WTC11 (cell line): ENCODE data around the gene TOMM7.

Source experiments
- CBFB ChIP-seq: sonication (generic); formaldehyde crosslinking; IDR thresholded peaks from 2 replicates; pipeline ENCODE4 v1.8.1; 2022; ENCODE audit warnings: mild to moderate bottlenecking, low read depth, missing genetic modification reagents
- CDX4 ChIP-seq: fragments of 250-450 bp; sonication (Bioruptor Pico); IDR thresholded peaks from 2 replicates; pipeline ENCODE4 v1.9.0; 2021; ENCODE audit warnings: moderate library complexity, mild to moderate bottlenecking, inconsistent platforms, borderline replicate concordance
- CTCF ChIP-seq: fragments of 200-600 bp; IDR thresholded peaks from 2 replicates; pipeline ENCODE4 v1.8.0; 2022; ENCODE audit warnings: antibody characterized with exemption
- ETV6 ChIP-seq: sonication (generic); formaldehyde crosslinking; IDR thresholded peaks from 2 replicates; pipeline ENCODE4 v1.8.1; 2022; ENCODE audit warnings: mild to moderate bottlenecking, missing genetic modification reagents
- FOXK1 ChIP-seq: sonication (generic); formaldehyde crosslinking; IDR thresholded peaks from 2 replicates; pipeline ENCODE4 v1.8.0; 2022; ENCODE audit warnings: mild to moderate bottlenecking, moderate library complexity, missing genetic modification reagents
- GRHL2 ChIP-seq: fragments of 250-450 bp; sonication (Bioruptor Pico); IDR thresholded peaks from 2 replicates; pipeline ENCODE4 v1.8.0; 2022; ENCODE audit warnings: mild to moderate bottlenecking, moderate library complexity; ENCODE audit not compliant: insufficient replicate concordance, severe bottlenecking
- SP1 ChIP-seq: sonication (generic); formaldehyde crosslinking; conservative IDR thresholded peaks from 2 replicates; pipeline ENCODE4 v1.8.1; 2022; ENCODE audit warnings: missing genetic modification reagents
- USF2 ChIP-seq: sonication (generic); formaldehyde crosslinking; IDR thresholded peaks from 2 replicates; pipeline ENCODE4 v1.8.1; 2023; ENCODE audit warnings: mild to moderate bottlenecking, missing genetic modification reagents, moderate library complexity
- ZNF671 ChIP-seq: fragments of 250-450 bp; sonication (Bioruptor Pico); IDR thresholded peaks from 2 replicates; pipeline ENCODE4 v1.8.0; 2021; ENCODE audit warnings: mild to moderate bottlenecking
- TF ChIP-seq, protein P1 (sequence below): sonication (generic); formaldehyde crosslinking; IDR thresholded peaks from 2 replicates; pipeline ENCODE4 v1.8.0; 2023; ENCODE audit warnings: mild to moderate bottlenecking, missing genetic modification reagents
- TF ChIP-seq, protein P2 (sequence below): sonication (generic); formaldehyde crosslinking; IDR thresholded peaks from 2 replicates; pipeline ENCODE4 v1.8.0; 2022; ENCODE audit warnings: mild to moderate bottlenecking, missing genetic modification reagents
- TF ChIP-seq, protein P3 (sequence below): sonication (generic); formaldehyde crosslinking; IDR thresholded peaks from 2 replicates; pipeline ENCODE4 v1.8.0; 2022; ENCODE audit warnings: missing genetic modification reagents

DNA sequence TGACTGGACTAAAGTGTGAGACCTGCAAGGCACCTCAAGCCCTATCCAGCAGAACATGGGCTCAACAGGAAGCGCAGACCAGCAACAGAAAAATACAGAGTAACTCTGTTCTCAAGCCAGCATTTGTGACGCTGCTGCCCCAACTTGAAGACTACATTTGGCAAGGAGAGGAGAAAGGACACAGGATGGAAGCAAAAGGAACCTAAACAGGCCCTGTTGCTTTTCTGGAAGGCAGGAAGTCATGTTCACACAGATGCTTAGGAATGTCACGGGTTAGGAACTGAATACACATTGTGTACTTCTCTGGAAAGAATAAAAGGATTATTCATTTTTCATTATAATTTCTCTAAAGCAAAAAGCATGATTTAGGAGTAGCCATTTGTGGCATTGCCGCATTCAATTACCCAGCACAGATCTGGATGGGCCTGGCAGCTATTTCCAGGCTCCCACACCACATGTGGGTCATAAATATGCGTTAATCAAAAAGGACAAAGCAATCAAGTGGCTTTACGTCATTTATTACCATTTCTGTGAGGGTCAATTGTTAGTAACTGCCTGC, 19.8 kb upstream of the TOMM7 start:
- TF ChIP-seq CTCF (no peak), CBFB (CRISPR knock-in tag) (no peak), GRHL2 (no peak), ZNF671 (CRISPR knock-in tag) (no peak), SP1 (no peak), USF2 (no peak), FOXK1 (CRISPR knock-in tag) (no peak), ETV6 (CRISPR knock-in tag) (no peak), CDX4 (CRISPR knock-in tag) (no peak)
- TF ChIP-seq, protein P1, sequence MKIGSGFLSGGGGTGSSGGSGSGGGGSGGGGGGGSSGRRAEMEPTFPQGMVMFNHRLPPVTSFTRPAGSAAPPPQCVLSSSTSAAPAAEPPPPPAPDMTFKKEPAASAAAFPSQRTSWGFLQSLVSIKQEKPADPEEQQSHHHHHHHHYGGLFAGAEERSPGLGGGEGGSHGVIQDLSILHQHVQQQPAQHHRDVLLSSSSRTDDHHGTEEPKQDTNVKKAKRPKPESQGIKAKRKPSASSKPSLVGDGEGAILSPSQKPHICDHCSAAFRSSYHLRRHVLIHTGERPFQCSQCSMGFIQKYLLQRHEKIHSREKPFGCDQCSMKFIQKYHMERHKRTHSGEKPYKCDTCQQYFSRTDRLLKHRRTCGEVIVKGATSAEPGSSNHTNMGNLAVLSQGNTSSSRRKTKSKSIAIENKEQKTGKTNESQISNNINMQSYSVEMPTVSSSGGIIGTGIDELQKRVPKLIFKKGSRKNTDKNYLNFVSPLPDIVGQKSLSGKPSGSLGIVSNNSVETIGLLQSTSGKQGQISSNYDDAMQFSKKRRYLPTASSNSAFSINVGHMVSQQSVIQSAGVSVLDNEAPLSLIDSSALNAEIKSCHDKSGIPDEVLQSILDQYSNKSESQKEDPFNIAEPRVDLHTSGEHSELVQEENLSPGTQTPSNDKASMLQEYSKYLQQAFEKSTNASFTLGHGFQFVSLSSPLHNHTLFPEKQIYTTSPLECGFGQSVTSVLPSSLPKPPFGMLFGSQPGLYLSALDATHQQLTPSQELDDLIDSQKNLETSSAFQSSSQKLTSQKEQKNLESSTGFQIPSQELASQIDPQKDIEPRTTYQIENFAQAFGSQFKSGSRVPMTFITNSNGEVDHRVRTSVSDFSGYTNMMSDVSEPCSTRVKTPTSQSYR (CRISPR knock-in tag), result no peak
- TF ChIP-seq, protein P2, sequence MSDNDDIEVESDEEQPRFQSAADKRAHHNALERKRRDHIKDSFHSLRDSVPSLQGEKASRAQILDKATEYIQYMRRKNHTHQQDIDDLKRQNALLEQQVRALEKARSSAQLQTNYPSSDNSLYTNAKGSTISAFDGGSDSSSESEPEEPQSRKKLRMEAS (CRISPR knock-in tag), result no peak
- TF ChIP-seq, protein P3, sequence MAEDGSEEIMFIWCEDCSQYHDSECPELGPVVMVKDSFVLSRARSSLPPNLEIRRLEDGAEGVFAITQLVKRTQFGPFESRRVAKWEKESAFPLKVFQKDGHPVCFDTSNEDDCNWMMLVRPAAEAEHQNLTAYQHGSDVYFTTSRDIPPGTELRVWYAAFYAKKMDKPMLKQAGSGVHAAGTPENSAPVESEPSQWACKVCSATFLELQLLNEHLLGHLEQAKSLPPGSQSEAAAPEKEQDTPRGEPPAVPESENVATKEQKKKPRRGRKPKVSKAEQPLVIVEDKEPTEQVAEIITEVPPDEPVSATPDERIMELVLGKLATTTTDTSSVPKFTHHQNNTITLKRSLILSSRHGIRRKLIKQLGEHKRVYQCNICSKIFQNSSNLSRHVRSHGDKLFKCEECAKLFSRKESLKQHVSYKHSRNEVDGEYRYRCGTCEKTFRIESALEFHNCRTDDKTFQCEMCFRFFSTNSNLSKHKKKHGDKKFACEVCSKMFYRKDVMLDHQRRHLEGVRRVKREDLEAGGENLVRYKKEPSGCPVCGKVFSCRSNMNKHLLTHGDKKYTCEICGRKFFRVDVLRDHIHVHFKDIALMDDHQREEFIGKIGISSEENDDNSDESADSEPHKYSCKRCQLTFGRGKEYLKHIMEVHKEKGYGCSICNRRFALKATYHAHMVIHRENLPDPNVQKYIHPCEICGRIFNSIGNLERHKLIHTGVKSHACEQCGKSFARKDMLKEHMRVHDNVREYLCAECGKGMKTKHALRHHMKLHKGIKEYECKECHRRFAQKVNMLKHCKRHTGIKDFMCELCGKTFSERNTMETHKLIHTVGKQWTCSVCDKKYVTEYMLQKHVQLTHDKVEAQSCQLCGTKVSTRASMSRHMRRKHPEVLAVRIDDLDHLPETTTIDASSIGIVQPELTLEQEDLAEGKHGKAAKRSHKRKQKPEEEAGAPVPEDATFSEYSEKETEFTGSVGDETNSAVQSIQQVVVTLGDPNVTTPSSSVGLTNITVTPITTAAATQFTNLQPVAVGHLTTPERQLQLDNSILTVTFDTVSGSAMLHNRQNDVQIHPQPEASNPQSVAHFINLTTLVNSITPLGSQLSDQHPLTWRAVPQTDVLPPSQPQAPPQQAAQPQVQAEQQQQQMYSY (CRISPR knock-in tag), result no peak
